GM12891 (cell line): ENCODE data around the gene SFI1.

Experiments
- DNase-seq: peaks from one replicate; pipeline ENCODE4 v3.0.0; 2011; ENCODE audit warnings: low spot score; ENCODE audit not compliant: insufficient read length
- FAIRE-seq: peaks from 2 replicates; lab custom pipeline; 2011; peaks lifted over from hg19 to GRCh38; lab: Jason Lieb, UNC
- PAX5 ChIP-seq: IDR thresholded peaks from 2 replicates; pipeline ENCODE4 v1.6.1; 2011; ENCODE audit warnings: low read length, moderate library complexity, mild to moderate bottlenecking; ENCODE audit not compliant: insufficient read depth, severe bottlenecking
- POLR2A ChIP-seq: IDR thresholded peaks from 2 replicates; pipeline ENCODE4 v1.6.1; 2011; ENCODE audit warnings: low read depth, low read length, control low read depth
- POLR2AphosphoS5 ChIP-seq: IDR thresholded peaks from 2 replicates; pipeline ENCODE4 v1.6.1; 2011; ENCODE audit warnings: low read depth, low read length, control low read depth
- POU2F2 ChIP-seq: IDR thresholded peaks from 2 replicates; pipeline ENCODE4 v1.6.1; 2011; ENCODE audit warnings: low read depth, mild to moderate bottlenecking, control low read depth, low read length, moderate library complexity
- SPI1 ChIP-seq: IDR thresholded peaks from 2 replicates; pipeline ENCODE4 v1.6.1; 2011; ENCODE audit warnings: low read depth, low read length, control low read depth
- TAF1 ChIP-seq: IDR thresholded peaks from 2 replicates; pipeline ENCODE4 v1.6.1; 2011; ENCODE audit warnings: low read depth, low read length, control low read depth

Gene SFI1

DNA sequence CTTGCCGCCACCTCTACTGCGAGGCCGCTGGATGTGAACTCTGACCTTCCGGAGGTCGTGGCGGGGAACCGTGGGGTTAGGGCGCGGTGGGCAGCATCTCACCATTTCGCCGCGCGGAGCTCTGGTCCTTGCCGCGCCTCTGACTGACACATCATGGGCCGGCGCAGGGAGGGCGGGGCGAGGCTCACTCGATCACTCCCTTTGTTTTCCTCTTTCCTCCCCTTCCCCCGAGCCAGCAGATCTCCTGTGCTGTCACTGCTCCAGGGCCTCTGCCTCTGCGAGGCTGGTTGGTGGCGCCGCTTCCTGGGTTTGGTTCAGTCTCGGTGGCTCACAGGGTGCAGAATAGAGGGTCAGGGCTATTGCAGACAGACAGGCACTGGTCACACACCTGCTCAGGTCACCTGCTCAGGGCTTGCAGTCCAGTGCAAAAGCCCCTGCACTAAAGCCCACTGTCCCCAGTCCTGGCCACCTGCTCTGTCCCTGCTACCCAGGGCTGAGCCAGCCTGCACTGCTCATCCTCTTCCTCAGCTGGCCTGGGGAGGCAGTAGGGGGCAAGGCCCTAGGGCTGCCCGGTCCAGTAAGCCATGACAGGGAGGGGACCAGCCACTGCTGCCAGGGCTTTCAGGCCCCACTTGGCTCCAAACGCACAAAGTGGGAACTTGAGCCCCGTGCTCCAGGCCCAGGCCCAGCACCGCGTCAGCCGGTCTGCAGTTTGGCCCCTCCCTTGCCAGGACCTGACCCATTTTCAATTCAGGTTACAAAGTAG is 129.5 kb downstream of the SFI1 start:
- no peak for FAIRE-seq
- TF ChIP-seq TAF1 (no peak), POLR2A (no peak)
- DNase-seq: no peak

DNA sequence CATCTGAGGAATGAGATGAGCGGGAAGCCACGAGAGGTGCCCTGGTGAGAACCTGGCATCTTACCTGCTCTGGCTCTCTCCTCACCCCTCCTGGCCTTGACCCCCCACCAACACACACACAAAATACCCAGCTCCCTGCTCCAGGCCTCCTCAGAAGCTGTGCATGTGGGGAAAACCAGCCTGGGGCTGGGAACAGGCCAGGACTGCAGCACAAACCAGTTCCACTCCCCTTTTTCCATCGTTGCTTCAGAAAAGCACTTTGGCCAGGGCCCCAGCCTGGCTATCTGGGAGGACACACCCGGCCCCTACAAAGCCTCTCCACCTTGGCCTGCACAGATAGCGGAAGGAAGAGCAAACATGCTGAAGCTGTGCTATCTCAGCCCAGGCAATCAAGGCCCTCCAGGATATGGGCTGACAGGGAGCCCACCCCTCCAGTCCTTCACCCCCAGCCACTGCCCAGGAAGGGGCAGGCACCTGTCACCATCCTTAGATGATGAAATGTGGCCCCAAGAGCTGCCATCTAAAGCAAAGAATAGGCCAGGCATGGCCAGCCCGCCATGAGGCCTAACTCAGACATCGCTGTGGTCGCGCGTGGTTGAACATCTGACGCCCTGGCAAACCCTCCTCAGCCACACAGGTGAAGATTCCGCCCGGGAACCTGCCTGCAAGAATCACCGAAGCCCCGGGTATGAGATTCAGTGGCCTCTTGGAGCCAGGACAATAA is 130.3 kb downstream of the SFI1 start:
- DNase-seq (no peak), FAIRE-seq (no peak)
- TF ChIP-seq PAX5: no peak
- TF ChIP-seq POLR2AphosphoS5: no peak

DNA sequence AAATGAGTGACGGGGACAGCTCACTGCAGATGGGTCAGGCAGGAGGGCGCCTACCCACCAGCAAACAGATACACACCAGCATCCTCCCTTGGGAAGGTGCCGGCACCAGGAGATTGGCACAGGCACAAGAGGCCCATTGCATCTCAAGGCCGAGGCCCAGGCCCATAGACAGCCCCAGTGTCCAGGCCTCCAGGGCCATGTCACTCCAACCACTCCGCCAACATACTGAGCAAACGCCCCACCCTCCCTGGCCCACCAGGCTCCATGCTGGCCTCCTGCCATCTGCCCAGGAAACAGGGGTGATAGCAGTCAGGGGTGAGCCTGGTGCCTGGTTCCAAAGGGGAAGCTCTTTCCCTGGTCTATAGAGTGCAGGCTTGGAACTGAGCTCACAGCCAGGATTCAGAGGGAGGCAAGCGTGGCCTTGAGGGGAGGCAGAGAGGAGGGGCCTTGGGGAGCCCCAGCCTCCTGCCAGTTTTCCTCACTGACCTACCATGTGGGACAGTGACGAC is 130.9 kb downstream of the SFI1 start:
- DNase-seq (no peak), FAIRE-seq (no peak)
- TF ChIP-seq POLR2AphosphoS5 (peak; percentile 37; the same call in 1 of the 2 replicates), SPI1 (no peak)

DNA sequence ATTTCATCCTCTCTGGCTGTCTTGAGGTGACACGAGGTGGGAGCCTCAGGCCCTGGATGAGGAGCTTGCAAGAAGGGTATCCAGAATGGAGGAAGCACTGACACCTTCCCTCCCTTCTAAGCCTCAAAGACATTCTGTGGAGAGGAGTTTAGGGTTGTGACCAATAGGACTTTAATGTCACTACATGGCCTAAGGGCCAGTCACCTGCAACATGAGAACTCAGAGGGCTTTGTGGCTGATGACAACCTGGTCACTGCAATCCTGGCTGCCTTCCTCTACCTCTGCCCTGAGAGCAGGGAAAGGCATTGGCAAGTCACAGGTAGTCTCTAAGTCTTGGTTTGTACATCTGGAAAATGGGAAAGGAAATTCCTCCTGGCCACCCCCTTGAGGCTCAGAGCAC is 132.0 kb downstream of the SFI1 start:
- FAIRE-seq (no peak), DNase-seq (no peak)
- TF ChIP-seq POLR2AphosphoS5: no peak; the same call in 1 of the 2 replicates
- no peak for TF ChIP-seq PAX5
- no peak for TF ChIP-seq SPI1
- TF ChIP-seq POLR2A: no peak
- no peak for TF ChIP-seq TAF1
- TF ChIP-seq POU2F2: no peak

DNA sequence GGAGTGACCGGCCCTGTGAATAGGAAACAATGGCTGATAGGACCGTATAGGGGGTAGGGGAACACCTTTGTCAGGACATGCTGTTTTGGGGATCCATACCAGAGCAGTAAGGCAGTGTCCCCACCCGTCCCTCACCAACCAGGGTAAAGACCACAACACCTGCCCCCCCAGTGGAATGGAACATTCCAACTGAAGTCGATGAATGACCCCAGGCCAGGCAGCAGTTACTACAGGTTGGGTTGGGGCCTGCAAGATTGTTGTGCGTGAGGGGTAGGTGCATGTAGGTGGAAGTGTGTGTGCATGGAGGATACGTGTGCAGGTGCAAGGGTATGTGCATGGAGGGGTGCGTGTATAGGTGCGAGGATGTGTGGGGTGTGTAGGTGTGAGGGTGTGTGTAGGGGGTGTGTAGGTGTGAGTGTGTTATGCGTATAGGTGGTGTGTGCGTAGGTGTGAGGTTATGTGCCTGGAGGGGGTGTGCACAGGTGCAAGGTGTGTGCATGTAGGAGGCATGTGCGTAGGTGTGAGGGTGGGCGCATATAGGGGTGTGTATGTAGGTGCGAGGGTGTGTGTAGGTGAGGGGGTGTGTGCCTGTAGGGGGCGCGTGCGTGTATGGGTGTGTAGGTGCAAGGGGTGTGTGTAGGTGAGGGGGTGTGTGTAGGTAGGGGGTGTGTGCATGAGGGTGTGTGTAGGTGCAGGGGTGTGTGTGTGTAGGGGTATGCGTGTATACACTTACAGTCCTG is 132.8 kb downstream of the SFI1 start:
- FAIRE-seq (peak; percentile 71), DNase-seq (no peak)
- TF ChIP-seq POLR2AphosphoS5: peak; percentile 67; the same call in 1 of the 2 replicates
- TF ChIP-seq POU2F2: peak; percentile 50
- peak; percentile 53; the same call in 1 of the 2 replicates for TF ChIP-seq POLR2A
- no peak for TF ChIP-seq SPI1
- no peak for TF ChIP-seq PAX5
- no peak for TF ChIP-seq TAF1

DNA sequence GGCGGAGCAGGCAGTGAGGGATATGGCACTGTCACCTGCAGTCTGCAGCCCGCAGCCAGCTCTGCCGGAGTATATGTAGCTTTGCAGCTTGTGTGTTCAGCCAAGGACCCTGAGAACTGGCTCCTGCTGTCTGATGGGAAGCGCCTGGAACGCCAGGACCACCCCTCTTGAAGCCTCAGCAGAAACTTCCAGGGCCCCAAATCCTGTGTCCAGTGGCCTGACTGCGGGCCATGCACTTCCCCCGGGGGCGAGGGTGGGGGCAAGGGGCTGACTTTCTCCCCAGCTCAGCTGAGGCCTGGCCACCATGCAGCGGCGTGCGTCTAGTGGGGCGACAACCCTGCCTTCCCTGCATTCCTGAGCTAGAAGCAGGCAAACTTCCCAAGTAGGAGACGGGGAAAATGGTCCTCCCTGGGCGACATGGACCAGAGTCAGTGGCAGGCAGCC is 133.4 kb downstream of the SFI1 start:
- no peak for TF ChIP-seq TAF1
- TF ChIP-seq PAX5: no peak
- TF ChIP-seq POLR2A: no peak
- no peak for TF ChIP-seq POLR2AphosphoS5
- no peak for TF ChIP-seq SPI1
- peak; percentile 9 for FAIRE-seq
- no peak for DNase-seq

DNA sequence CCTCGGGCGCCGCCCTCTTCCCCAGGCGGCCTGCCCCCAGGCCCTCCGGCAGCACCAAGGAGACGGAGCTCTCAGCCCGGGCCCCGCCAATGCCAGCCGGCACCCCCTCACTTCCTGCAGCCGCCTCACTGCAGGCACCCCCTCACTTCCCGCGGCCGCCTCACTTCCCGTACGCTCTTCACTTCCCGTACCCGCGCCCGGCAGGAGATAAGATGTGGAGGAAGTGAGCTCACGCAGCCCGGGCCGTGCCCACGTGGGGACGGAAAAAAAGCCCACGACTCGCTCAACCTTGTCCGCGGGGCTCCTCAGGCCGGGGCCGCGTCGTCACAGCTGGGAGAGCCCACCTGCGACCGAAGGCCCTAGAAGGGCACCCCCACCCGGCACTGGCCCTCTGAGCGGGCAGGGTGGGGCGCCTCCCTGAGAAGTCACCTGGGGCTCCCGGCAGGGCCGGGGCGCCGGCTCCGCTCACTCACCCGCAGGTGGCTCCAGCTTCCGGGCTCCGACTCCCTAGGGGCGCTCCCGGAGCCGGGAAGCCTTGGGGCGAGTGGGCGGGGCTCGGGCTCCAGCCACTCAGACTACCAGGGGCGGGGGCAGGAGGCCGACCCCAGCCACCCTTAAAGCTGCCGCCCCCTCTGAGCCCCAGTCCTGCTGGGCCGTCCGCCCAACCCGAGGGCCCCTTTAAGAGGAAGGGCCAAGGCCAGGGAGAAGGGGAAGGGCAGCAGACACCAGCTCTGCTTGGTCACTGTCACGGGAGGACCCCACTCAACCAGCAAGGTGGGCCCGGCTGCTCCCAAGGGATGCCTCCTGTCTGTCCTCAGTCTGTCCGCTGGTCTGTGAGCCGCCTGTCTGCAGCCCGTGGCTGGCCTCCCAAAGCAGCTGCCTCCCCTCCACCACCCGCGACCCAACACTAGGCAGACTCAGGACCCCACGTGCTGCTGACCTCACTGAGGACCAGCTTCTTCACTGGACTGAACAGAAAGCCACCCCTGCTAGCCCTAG is 134.3 kb downstream of the SFI1 start:
- TF ChIP-seq POLR2AphosphoS5: peak; percentile 20; the same call in 1 of the 2 replicates
- TF ChIP-seq POLR2A: no peak; the same call in 1 of the 2 replicates
- TF ChIP-seq PAX5: no peak
- TF ChIP-seq SPI1: peak; percentile 64
- no peak for TF ChIP-seq POU2F2
- TF ChIP-seq TAF1: no peak
- FAIRE-seq (peak; percentile 85), DNase-seq (peak; percentile 90)

DNA sequence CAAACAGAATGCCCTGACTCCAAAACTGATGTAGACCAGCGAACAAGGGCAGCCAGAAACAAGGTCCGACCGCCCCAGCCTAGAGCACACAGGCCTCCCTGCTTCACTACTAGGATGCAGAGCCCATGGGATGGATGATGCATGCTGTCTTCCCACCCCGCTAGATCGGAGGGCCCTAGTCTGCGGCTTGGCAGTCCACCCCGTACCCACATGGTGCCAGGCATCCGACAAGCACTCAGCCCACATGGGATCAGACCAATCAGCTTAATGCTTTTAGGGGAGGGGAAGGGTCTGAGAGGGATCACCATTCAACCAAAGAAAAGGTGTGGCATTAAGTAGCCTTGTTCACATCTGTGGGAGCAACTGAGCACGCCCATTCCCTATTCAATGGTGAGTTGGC is 135.1 kb downstream of the SFI1 start:
- DNase-seq (no peak), FAIRE-seq (peak; percentile 5)
- TF ChIP-seq POU2F2 (no peak), PAX5 (no peak), TAF1 (no peak), POLR2A (no peak), POLR2AphosphoS5 (no peak), SPI1 (no peak)

DNA sequence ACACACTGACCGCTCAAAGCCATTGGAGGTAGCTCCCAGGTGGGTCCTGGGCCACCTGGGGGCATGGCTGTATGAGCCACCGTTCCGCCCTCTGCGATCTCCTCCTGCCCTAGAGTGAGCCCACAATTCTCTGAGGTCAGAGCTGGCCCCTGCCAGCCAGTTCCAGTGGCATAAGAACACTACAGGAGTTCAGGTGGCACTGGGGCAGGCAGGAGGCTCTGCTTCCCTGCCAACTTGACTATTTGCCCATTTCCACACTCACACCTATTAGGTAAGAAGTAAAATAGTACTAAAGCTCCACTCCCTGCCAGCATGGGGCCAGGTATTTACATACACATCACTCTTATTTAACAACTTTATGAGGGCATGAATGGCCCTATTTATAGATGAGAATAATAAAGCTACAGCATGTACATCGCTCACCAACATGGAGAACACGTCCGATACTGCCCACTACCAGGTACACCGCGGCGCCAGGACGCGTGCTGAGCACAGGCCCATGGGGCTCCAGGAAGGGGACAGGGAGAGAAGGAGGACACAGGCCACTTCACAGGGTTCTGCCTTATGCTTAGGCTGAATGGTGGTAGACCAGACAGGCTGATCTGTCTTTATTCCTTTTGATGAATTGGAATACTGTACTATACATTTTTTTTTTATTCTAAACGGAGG is 139.4 kb downstream of the SFI1 start:
- TF ChIP-seq PAX5: no peak
- no peak for TF ChIP-seq SPI1
- TF ChIP-seq POLR2AphosphoS5: no peak
- TF ChIP-seq POU2F2: no peak
- TF ChIP-seq POLR2A: no peak
- no peak for TF ChIP-seq TAF1
- FAIRE-seq (peak; percentile 40), DNase-seq (no peak)
